HG03097 (cell line): ENCODE results near the gene SPOCK3.

Experiments
- ATAC-seq: cut with Tn5 transposase; IDR thresholded peaks from one replicate; pipeline ENCODE4 v1.9.1; 2021; ENCODE audit not compliant: unreplicated experiment, low FRiP score

Gene SPOCK3

DNA sequence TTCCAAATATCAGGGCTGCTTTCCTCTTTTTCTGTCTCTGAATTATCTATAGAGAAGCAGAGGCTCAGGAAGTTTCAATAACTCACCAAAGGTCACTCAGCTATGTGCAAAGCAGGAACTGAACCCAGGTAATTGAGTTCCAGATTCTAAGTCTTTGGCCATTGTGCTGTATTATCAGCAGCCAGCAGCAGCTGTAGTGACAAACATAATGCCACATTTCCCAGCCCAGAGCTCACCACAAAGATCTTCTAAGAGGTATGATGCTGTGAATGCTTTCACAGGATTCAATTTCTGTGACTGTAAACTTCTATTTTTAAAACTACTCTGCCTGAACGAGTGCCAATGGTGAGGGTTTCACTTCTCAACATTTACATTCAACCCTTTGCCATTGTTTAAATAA lies 56.4 kb downstream of the SPOCK3 start:
- ATAC-seq = no peak

DNA sequence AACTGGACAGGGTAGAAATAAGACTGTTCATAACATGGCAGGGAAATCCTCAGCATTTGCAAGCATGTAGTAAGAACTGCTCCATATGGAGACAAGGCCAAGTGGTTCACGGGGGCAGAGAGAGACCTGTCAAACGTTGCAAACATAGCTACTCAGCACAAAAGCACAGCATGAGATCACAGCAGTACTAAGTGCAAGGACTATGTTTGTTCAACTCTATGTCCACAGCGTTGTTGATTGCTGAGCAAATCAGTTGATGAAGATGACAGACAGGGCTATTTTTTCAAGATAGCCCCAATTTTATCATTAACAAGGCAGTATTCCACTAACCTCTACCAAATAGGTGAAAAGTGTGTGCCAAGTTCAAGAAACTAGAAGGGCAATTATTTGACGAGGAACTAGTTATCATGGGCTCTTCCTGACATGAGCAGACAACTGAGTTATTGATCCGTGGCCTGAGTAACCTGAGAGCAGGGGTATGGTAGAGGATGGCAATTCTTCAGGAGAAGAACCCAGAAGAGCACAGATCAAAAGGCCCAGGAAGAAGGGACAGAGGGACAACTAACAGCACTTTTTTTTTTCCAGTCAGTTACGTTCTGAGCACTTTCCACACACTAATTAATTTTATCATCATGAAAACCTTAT lies 57.4 kb downstream of the SPOCK3 start:
- ATAC-seq = no peak

DNA sequence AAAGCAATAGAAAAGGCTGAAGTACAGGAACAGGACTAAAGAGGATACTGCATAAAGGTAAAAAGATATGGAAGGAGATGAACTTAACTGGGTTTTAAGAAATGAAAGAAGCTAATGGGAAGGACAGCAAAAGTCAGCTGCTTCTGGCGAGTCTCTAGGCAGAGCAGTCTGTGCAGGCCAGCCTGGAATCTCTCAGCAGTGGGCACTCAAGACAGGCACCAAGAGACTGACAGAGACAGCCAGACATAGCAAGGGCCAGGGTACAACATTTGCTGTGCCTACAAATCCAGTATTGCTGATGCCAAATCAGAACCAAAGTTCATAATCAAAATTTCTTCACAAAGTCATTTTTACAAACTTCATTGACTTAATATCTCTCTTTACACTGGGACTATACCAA lies 62.4 kb downstream of the SPOCK3 start:
- ATAC-seq = no peak

DNA sequence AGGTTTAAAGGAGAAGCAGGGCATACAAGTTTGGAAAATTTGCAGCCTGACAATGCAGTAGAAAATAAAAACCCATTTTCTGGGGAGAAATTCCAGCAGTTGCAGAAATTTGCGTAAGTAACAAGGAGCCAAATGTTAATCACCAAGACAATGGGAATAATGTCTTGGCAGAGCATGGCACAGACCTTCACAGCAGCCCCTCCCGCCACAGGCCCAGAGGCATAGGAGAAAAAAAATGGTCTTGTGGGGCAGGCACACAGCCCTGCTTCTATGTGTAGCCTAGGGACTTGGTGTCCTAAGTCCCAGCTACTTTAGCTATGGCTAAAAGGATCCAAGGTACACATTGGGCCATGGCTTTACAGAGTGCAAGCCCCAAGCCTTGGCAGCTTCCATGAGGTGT lies 65.7 kb downstream of the SPOCK3 start:
- ATAC-seq = no peak

DNA sequence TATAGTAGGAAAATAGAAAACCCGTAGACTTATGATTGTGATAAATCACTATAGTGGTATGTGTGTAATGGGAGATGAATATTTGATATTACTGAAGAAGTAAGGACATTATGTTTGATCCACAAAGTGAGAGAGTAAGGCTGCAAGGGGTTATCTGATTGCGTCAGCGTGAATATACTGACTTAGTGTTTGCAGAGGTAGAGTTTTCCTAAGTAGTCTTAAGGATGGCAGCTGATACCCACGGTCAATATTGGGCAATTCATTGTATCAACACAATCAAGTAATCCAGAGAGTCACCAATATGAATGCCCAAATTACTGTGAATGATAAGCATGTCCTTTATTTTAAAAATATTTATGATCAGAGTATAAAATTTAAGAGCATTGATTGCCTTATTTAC lies 83.7 kb downstream of the SPOCK3 start:
- no peak for ATAC-seq

DNA sequence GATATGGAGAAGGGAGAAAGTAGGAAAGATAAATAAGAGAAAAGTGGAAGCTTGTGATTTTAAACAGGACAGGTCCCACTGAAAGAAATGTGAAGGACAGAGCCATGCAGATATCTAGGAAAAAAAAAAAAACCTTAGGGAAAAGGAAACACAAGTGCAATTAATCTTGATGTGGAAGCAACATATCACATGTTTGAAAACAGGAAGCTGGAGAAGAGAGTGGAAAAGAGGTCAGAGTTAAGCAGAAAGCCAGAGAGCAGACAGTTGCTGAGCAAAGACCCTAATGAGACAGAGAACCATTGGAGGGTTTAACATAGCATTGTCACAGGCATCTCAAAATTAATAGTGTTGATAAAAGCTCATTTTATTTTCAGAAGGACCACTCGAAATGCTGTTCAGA lies 89.7 kb downstream of the SPOCK3 start:
- ATAC-seq = no peak

DNA sequence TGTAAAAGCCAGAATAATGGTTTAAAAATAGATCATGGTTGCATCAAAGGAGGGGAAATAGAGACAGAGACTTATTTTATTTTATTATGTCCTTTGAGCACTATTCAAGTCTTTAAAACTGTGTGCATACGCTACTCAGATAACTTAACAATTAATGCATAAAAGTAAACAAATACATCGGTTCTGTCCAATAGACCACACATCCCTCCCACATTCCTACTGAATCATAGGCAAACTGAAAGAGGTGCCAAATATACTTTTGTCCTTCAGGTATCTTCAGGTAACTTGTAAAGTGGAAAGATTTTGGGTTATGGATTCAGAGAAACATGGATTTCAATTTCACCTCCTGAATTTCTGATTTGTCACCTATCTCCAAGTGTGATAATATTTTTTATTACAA lies 91.3 kb downstream of the SPOCK3 start:
- ATAC-seq = no peak

DNA sequence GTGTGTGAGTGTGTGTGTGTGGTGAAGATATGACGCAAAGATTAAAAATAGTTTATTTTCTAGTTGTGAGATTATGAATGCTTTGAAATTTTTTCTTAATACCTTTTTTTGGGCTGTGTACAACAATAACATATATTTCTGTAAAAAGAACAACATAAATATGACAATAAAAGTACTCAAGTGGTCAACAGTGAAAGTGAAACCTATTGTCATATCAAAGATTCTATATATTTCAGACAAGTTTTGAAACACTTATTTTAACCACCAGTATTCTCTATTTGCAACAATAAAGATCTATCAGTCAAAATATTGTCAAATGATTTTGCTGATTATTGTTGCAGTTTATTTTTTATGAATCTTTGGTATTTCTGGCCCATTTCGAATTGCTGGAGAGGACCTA lies 98.0 kb downstream of the SPOCK3 start:
- ATAC-seq = no peak

DNA sequence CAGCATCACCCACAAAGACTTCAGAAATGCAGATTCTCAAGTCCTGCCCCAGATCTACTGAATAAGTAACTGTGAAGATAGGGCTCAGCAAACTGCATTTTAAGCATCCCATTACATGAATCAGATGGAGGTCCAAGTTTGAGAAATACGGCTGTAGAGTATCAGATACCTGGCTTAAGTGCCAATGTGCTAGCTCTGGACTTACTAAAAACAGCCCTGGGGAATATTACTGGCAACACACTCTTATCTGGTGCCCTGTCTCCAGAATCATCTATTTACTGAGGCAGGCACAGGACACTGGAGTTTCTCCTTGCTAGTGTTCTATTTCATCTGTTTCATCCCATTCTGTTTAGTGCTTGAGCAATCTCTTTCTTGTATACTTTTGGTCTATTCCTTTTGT lies 105.1 kb downstream of the SPOCK3 start:
- ATAC-seq = no peak

DNA sequence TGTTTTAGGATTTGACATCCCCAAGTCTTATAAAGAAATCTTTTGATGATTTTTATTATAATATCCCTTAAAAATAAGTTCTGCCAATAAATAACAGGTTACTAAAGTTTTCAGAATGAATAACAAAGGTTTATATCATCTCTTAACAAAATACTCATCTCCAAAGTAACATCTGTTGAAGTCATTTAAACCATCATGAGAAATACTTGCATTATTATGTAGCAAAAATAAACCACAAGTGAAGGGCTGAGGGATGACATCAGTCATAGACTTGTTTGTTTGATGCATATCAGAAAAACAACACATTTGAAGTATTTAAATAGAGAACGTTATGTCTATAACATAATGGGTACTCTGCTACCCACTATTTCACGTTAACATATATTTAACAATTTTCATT lies 114.9 kb downstream of the SPOCK3 start:
- ATAC-seq = no peak

DNA sequence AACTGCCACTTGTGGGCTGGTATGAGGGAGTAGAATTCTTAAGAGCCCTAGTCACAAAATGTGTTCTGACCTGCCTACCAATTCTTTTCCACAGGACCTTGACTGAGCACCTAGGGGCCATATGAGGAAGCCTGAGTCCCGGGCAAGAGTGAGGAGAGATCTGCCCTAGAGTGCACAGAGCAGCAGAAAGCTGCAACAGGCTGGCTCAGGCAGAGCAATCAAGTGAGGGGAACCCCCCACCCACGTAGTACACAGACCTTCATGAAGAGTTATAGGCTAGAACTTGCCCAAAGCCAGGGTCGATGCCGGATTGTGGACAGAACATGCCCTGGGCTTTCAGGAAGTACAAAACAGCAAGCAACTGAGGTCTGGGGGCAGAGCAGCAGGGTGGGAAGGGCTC lies 117.0 kb downstream of the SPOCK3 start:
- ATAC-seq = no peak

DNA sequence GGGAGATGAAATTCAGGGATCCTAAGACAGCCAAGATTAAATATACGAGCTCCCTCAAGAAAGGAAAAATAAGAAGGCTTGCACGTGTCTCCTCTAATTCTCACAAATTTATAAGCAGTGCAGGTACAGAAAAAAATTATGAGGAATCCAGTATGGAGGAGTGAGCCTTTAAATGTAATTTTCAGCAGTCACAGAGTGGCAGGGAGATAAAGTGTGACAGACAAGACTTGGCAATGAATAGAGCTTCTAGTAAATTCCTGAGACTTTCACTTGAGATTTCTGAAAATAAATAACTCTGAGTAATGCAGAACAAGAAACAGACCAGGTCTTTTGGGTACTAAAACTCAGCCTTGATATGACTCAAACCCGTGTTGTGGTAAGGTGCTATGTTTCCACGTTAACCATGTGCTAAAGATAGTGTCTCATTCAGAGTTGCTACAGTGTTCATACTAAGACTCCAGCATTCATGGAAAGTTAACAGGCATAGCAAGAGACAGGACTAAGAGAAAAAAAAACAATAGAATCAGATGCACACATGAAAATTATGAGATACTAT lies 119.8 kb downstream of the SPOCK3 start:
- no peak for ATAC-seq

DNA sequence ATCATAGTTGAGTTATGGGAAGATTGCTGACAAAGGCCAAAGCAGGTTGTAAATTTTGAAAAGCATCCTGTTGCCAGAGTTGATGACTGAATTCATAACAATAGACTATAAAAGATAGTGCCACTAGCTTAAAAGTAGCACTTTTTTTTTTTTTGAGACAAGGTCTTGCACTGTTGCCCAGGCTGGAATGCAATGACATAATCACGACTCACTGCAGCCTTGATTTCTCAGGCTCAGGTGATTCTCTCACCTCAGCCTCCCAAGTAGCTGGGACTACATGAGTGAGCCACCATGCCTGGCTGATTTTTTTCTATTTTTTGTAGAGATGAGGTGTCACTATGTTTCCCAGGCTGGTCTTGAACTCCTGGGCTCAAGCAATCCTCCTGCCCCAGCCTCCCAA lies 122.7 kb downstream of the SPOCK3 start:
- no peak for ATAC-seq

DNA sequence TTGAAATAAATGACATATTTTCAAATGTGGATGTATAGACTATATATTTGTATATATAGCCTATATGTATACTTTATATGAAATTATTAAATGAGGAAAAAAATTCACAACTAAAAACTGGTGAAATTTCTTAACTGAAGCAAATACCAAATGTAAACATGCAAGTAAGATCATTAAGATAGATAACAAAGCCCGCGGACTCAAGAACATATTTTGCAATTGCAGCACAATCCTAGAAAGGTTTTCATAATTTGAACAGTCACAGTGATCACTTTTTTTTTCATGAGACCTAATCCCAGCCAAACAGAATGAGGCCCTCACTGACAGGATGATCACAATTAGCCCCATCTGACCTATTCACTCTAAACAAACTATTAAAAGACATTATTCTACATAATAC lies 123.2 kb downstream of the SPOCK3 start:
- no peak for ATAC-seq

DNA sequence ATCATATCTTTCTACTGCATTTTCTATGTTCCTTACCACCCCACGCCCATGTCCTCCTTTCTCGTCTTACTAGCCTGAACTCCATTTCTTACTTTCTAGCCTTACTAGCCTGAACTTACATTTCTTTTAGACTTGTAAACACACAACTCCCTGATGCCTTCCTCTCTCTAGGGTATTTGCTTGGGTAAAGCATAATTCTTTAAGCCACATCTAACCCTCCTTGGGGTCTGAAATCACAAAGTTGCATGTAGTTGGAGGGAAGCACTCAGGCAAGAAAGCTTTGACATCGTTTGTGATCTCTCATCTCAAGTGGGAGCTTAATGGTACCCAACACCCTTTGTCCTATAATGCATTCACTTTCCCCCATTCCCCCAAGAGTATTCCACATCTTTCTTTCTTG lies 124.4 kb downstream of the SPOCK3 start:
- ATAC-seq = no peak

DNA sequence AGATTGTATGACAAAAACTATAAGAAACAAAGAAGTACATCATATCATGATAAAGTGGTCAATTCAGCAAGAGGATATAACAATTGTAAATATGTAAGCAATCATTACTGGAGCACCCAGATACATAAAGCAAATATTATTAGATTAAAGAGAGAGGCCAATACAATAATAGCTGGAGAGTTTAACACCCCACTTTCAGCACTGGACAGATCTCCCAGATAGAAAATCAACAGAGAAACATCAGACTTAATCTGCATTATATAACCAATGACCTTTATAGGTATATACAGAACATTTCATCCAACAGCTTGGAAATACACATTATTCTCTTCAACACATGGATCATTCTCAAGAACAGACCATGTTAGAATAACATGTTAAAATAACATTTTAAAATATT lies 128.4 kb downstream of the SPOCK3 start:
- no peak for ATAC-seq

DNA sequence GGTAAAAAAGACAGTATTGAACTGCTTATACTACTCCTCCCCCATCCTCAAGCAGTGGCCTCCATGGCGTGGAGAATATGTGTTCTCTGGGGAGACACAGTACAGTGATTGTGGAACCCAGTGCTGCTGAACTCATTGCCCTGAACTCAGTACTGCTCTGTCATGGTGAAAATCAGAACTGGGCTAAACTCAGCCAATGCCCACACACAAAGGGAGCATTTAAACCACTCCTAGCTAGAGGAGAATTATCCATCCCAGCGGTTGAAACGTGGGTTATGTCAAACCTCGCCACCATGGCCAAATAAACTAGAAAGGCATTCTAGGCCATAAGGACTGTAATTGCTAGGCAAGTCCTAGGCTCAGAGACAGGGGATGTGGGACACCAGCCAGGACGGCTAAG lies 131.8 kb downstream of the SPOCK3 start:
- ATAC-seq = no peak

DNA sequence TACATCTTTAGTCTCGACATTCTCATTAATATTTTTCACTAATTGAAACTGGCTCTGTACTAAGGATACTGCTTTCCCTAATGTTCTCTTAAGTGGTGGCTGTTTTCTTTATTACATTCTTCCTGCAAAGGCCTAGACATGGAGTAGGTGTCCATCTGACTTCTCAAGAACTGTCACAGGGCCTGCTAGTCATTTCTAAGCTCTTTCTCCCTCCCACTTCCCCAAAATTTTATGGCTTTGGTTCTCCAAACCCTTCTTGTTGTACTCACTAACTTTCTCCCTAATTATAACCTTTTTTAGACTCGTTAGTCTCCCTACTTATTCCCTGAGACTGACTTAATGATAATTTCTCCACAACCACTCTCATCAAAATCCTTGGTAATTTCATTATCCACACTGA lies 133.3 kb downstream of the SPOCK3 start:
- ATAC-seq = no peak

DNA sequence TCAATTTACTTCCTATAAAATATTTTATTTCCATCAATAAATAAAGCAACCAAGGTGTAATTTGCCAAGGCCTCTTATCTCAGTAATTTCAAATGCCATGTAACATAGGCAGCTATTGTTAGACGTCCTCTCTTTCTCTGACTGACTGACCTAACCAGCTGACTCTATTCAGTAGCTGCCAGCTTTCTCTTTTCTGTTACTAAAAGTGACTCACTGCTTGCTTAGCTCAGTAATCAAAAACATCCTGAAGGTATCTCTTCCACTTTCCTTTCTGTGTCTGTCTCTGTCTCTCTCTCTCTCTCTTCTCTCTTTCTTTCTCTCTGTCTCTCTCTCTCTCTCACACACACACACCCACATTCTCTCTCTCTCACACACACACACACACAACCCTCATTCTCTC lies 134.2 kb downstream of the SPOCK3 start:
- ATAC-seq = no peak

DNA sequence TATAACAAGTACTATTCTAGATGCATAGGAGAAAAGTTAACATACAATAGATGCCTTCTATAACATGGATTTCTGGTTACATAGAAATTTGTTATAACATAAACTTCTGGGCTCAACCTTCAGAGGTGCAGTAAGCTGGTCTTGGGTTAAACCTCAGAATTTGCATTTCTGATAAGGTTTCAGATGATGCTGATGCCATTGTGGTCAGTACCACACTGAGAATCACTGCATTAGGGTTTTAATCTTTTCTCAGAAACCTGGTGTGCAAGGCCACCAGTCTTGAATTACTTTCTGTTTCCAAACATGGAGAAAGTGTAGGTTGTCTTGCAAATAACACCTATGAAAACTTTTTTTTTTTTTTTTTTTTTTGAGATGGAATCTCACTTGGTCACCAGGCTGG lies 146.2 kb downstream of the SPOCK3 start:
- no peak for ATAC-seq

DNA sequence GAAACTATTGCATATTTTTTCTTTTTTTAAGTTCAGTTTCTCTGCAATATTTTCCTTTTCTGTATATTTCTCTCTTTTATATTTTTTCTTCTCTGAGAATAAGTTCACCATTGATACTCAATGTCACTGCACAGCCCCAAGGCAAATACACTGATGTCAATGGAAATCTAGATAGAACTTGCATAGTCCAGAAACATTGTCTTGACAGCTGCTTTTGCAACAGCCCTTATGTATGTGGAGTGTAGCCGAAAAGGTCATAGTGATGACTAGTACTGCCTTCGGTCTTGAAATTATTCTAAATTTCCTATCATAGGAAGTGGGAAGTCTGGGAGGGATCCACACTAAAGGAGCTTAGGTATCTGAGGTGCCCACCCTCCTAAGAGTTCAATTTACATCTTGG lies 150.0 kb downstream of the SPOCK3 start:
- no peak for ATAC-seq

DNA sequence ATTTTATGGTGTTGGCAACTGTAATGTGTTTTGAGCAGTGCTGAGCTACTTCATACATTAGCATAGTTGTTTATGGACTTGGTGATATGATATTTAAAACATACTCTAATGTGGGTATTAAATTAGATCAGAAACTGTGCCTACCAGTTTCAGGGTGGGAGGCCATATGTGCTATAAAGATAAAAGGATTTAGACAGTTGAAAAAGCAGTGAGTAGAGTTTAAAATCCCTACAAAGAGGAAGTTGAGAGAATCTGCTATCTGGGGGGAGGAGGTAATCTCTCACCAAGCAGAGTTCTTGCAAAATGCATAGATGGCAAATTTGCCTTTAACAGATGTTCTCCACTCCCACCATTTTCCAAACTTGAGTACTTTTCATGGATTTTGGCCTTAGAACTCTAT lies 154.5 kb downstream of the SPOCK3 start:
- no peak for ATAC-seq

DNA sequence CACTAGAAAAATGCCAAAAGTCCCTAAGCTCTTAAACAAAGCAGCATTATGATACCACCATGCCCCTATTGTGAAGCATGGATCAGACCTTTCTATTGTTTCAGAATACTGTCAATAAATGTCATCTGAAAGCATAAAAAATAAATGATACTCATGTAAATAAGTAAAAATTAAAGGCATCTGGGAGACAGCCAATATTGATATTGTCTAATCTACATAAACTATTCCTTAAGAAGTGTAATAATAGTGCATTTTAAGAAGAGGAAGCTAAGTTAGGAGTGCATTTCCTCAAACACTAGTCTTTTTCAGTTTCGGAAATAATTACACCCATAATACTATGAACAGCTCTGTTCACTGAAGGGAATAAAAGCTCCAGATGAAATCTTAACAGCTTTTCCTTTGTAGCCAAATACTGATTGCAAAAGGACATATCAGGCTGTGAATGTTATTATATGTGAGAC lies 181.6 kb downstream of the SPOCK3 start:
- no peak for ATAC-seq
